Skeletal muscle cell (primary cell): ENCODE data around the gene ATG9A.

Experiments
- DNase-seq: peaks from one replicate; pipeline ENCODE4 v3.0.0-alpha.2; 2010; ENCODE audit warnings: low read depth
- H3K4me3 ChIP-seq: 2 replicates; pipeline ENCODE4 v1.5.1; 2011; ENCODE audit warnings: low read depth, mild to moderate bottlenecking, control low read depth, low read length, moderate library complexity

The ATG9A gene

GRCh38 chr2:219253753-219254589 lies 24.5 kb upstream of the ATG9A start, which contains the start of gene TUBA4A:
Gene TUBA4A (minus strand): TSS chr2:219253918. CDS start chr2:219253858, 60 bp downstream.
- DNase-seq = no peak
- peak within 1 kb of the TSS; percentile 58 for H3K4me3 ChIP-seq

- peak within 1 kb of the TSS; percentile 58 for H3K4me3 ChIP-seq
Observed at GRCh38 chr2:219252900-219253752, 23.7 kb upstream of the ATG9A start, which contains the start of gene TUBA4B. Gene TUBA4B (plus strand): TSS chr2:219253243. CDS start chr2:219253408, 165 bp downstream.

GRCh38 chr2:219252570-219252899 lies 23.1 kb upstream of the ATG9A start:
- peak overlapping the region; percentile 58 for H3K4me3 ChIP-seq
- DNase-seq = no peak

More at GRCh38 chr2:219252900-219253752, 23.7 kb upstream of the ATG9A start, which contains the start of gene TUBA4B:
- DNase-seq = no peak

GRCh38 chr2:219252084-219252483 lies 22.6 kb upstream of the ATG9A start:
- no peak overlapping the region for H3K4me3 ChIP-seq
- no peak for DNase-seq

GRCh38 chr2:219251656-219252055 lies 22.2 kb upstream of the ATG9A start:
- H3K4me3 ChIP-seq = no peak overlapping the region
- DNase-seq = no peak

- no peak overlapping the region for H3K4me3 ChIP-seq
- DNase-seq = no peak
Observed at GRCh38 chr2:219250049-219250781, 20.8 kb upstream of the ATG9A start.

- no peak overlapping the region for H3K4me3 ChIP-seq
- peak; percentile 83 for DNase-seq
Observed at GRCh38 chr2:219249203-219249980, 20.0 kb upstream of the ATG9A start.

- H3K4me3 ChIP-seq = no peak overlapping the region
- no peak for DNase-seq
Observed at GRCh38 chr2:219248845-219249202, 19.4 kb upstream of the ATG9A start.

GRCh38 chr2:219247678-219248642 lies 18.5 kb upstream of the ATG9A start:
- no peak for DNase-seq
- H3K4me3 ChIP-seq = no peak overlapping the region

- no peak overlapping the region for H3K4me3 ChIP-seq
- DNase-seq = no peak
Observed at GRCh38 chr2:219246559-219246958, 17.1 kb upstream of the ATG9A start.

GRCh38 chr2:219245899-219246230 lies 16.4 kb upstream of the ATG9A start:
- peak overlapping the region; percentile 90 for H3K4me3 ChIP-seq
- DNase-seq = no peak

GRCh38 chr2:219245148-219245898 lies 15.9 kb upstream of the ATG9A start, which contains the start of the genes GLB1L and STK16:
Gene GLB1L (minus strand): TSS chr2:219245444. CDS start chr2:219243573, 1,871 bp downstream.
Gene STK16 (plus strand): TSS chr2:219245479. CDS start chr2:219246000, 521 bp downstream.
- DNase-seq = peak; percentile 84
- H3K4me3 ChIP-seq = peak within 1 kb of the TSS; percentile 90

- DNase-seq = no peak
- H3K4me3 ChIP-seq = peak overlapping the region; percentile 90
Observed at GRCh38 chr2:219244789-219245147, 15.3 kb upstream of the ATG9A start.

- DNase-seq = no peak
Observed at GRCh38 chr2:219243291-219243761, 13.9 kb upstream of the ATG9A start.

GRCh38 chr2:219234331-219234730 lies 4.9 kb upstream of the ATG9A start:
- DNase-seq = no peak
- H3K4me3 ChIP-seq = no peak overlapping the region

More at GRCh38 chr2:219243291-219243761, 13.9 kb upstream of the ATG9A start:
- H3K4me3 ChIP-seq = peak overlapping the region; percentile 25

- peak overlapping the region; percentile 77 for H3K4me3 ChIP-seq
- no peak for DNase-seq
Observed at GRCh38 chr2:219230059-219230540, 664 bp upstream of the ATG9A start.

- H3K4me3 ChIP-seq = peak overlapping the region; percentile 77
- DNase-seq = no peak
Observed at GRCh38 chr2:219228911-219229304, 528 bp downstream of the ATG9A start.
